ENCODE results near the gene METTL1.
A peak's percentile ranks its signal among the peaks of the same experiment; 100 is the strongest.

The METTL1 gene

GRCh38 chr12:57753756-57754337, 18.1 kb downstream of the METTL1 start:
- DNase-seq (ENCODE audit: low read depth), result no peak

- no peak for DNase-seq (ENCODE audit: low read depth)
These were observed 19.3 kb downstream of the METTL1 start for GRCh38 chr12:57752668-57753000.

- peak; percentile 95 for DNase-seq (ENCODE audit: low read depth)
These were observed 19.9 kb downstream of the METTL1 start, which contains the start of gene CDK4 for GRCh38 chr12:57751788-57752667. CDK4 (minus strand) TSS chr12:57752310; CDS start chr12:57751717, 593 bp downstream.

GRCh38 chr12:57751432-57751787, 20.5 kb downstream of the METTL1 start:
- DNase-seq (ENCODE audit: low read depth), result no peak

- no peak for DNase-seq (ENCODE audit: low read depth)
These were observed 21.1 kb downstream of the METTL1 start for GRCh38 chr12:57750561-57751431.

GRCh38 chr12:57749061-57749460, 22.8 kb downstream of the METTL1 start:
- no peak for DNase-seq (ENCODE audit: low read depth)

- DNase-seq (ENCODE audit: low read depth), result no peak
These were observed 25.9 kb downstream of the METTL1 start for GRCh38 chr12:57746025-57746424.

- no peak for DNase-seq (ENCODE audit: low read depth)
These were observed 26.4 kb downstream of the METTL1 start for GRCh38 chr12:57745485-57745881.

- peak; percentile 97 for DNase-seq (ENCODE audit: low read depth)
These were observed 27.0 kb downstream of the METTL1 start, which contains the start of gene TSPAN31 for GRCh38 chr12:57744777-57745484. TSPAN31 (plus strand) TSS chr12:57745039; CDS start chr12:57745155, 116 bp downstream.

- DNase-seq (ENCODE audit: low read depth), result peak; percentile 54
These were observed 27.6 kb downstream of the METTL1 start for GRCh38 chr12:57744194-57744776.

GRCh38 chr12:57743769-57744168, 28.1 kb downstream of the METTL1 start:
- no peak for DNase-seq (ENCODE audit: low read depth)

GRCh38 chr12:57741844-57742738, 29.8 kb downstream of the METTL1 start:
- no peak for DNase-seq (ENCODE audit: low read depth)

GRCh38 chr12:57741413-57741789, 30.5 kb downstream of the METTL1 start:
- DNase-seq (ENCODE audit: low read depth), result no peak

GRCh38 chr12:57740656-57741412, 31.1 kb downstream of the METTL1 start:
- DNase-seq (ENCODE audit: low read depth), result no peak

GRCh38 chr12:57739914-57740538, 31.9 kb downstream of the METTL1 start:
- DNase-seq (ENCODE audit: low read depth), result no peak

GRCh38 chr12:57739387-57739786, 32.5 kb downstream of the METTL1 start:
- no peak for DNase-seq (ENCODE audit: low read depth)

- DNase-seq (ENCODE audit: low read depth), result no peak
These were observed 33.2 kb downstream of the METTL1 start, which contains the start of gene AGAP2 for GRCh38 chr12:57738661-57739237. AGAP2 (minus strand) TSS chr12:57738742; CDS start chr12:57738246, 496 bp downstream.
